Measurements from ENCODE around the gene UPF3A. TPM values are rescaled to one million over a fixed set of nuclear protein-coding genes. Genes with fewer than 3 reads are reported as not detected.

UPF3A gene
- total RNA-seq, 1 donor from 2014 or later: 91.8 TPM

GRCh38 chr13:114284680-114285079 is 3.3 kb downstream of the UPF3A start:
- DNase-seq (ENCODE audit: extremely low spot score, unreplicated experiment): no peak
- no peak for TF ChIP-seq CTCF (conservative IDR thresholded peaks at IDR 0.05)
- Mint-ChIP-seq H3K4me1 (ENCODE audit: unreplicated experiment) (peaks cover 30% of the 10 kb centered on the region), H3K4me3 (peak overlapping the region; percentile 66), H3K9me3 (no peaks in the 10 kb centered on the region), H3K27me3 (no peaks in the 10 kb centered on the region), H3K27ac (peak overlapping the region; percentile 43), H3K36me3 (peaks cover 37% of the 10 kb centered on the region)

GRCh38 chr13:114285166-114285808 is 3.9 kb downstream of the UPF3A start:
- Mint-ChIP-seq H3K4me1 (ENCODE audit: unreplicated experiment) (peaks cover 24% of the 10 kb centered on the region), H3K4me3 (peak overlapping the region; percentile 66), H3K9me3 (no peaks in the 10 kb centered on the region), H3K27ac (peak overlapping the region; percentile 43), H3K27me3 (no peaks in the 10 kb centered on the region), H3K36me3 (peaks cover 38% of the 10 kb centered on the region)
- no peak for DNase-seq (ENCODE audit: extremely low spot score, unreplicated experiment)
- no peak for TF ChIP-seq CTCF (conservative IDR thresholded peaks at IDR 0.05)

- no peak overlapping the region for H3K27ac Mint-ChIP-seq
- no peak for DNase-seq (ENCODE audit: extremely low spot score, unreplicated experiment)
- no peaks in the 10 kb centered on the region for H3K9me3 Mint-ChIP-seq
- no peak for TF ChIP-seq CTCF (conservative IDR thresholded peaks at IDR 0.05)
- H3K27me3 Mint-ChIP-seq: no peaks in the 10 kb centered on the region
- H3K4me1 Mint-ChIP-seq (ENCODE audit: unreplicated experiment): peaks cover 18% of the 10 kb centered on the region
- peaks cover 44% of the 10 kb centered on the region for H3K36me3 Mint-ChIP-seq
- H3K4me3 Mint-ChIP-seq: no peak overlapping the region
These were observed 5.4 kb downstream of the UPF3A start for GRCh38 chr13:114286808-114287207.

- no peak overlapping the region for H3K4me3 Mint-ChIP-seq
- H3K27me3 Mint-ChIP-seq: no peaks in the 10 kb centered on the region
- no peak for TF ChIP-seq CTCF (conservative IDR thresholded peaks at IDR 0.05)
- peaks cover 18% of the 10 kb centered on the region for H3K4me1 Mint-ChIP-seq (ENCODE audit: unreplicated experiment)
- no peaks in the 10 kb centered on the region for H3K9me3 Mint-ChIP-seq
- no peak overlapping the region for H3K27ac Mint-ChIP-seq
- H3K36me3 Mint-ChIP-seq: peaks cover 44% of the 10 kb centered on the region
- no peak for DNase-seq (ENCODE audit: extremely low spot score, unreplicated experiment)
These were observed 6.8 kb downstream of the UPF3A start for GRCh38 chr13:114288157-114288591.

- Mint-ChIP-seq H3K27ac (no peak overlapping the region), H3K4me1 (ENCODE audit: unreplicated experiment) (no peaks in the 10 kb centered on the region), H3K9me3 (no peaks in the 10 kb centered on the region), H3K27me3 (no peaks in the 10 kb centered on the region), H3K4me3 (no peak overlapping the region), H3K36me3 (peaks cover 22% of the 10 kb centered on the region)
- TF ChIP-seq CTCF (conservative IDR thresholded peaks at IDR 0.05): no peak
- no peak for DNase-seq (ENCODE audit: extremely low spot score, unreplicated experiment)
These were observed 15.0 kb downstream of the UPF3A start for GRCh38 chr13:114296448-114296847.

Measured in type B pancreatic cell (in vitro differentiated cells).